Measurements from ENCODE around the gene SBF2. TPM values are rescaled to one million over a fixed set of nuclear protein-coding genes. Genes with fewer than 3 reads are reported as not detected.

The SBF2 gene
- 100 to 1,000 TPM in 1 of 4 donors, 10 to 100 TPM in 3; 53.8 to 125 (median 76.4) TPM for total RNA-seq

DNA sequence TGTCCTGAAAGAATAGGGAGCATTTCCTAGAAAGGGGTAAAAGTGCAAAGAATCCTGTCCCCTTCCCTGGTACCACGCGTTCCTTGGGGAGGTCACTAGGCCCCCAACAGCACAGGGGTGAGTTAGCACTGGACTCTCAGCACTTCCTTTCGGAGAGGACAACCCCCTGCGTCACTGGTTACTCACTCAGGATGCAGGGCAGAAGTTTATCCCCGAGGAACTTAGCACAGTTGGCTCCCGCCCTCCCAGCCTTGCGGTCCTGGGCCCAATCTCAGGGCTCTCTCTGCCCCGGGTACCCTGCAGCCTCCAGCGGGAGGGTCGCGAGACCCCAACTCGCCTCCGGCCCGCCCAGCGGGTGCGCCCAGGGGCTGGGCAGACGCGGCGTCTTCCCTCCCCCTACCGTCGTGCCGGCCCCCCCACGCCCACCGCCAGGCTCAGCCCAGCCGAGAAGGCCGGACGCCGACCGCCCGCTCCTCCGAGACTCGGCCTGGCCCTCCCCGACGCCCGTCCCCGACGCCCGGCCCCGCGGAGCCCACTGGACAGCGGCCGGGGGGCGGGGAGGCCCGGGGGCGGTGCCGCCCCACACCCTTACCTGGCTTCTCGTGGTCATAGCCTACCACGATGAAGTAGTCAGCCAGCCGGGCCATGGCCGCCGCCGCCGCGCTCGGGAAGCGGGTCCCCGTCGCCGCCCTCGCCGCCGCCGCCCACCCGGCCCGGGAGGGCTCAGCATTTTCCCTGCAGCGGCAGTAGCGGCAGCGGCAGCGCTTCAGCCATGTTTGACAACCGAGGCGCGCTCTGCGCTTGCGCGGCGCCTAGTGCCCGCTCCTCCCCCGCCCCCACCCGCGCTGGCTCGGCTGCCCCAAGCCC is at the start of gene SBF2:
SBF2 (minus strand) TSS at position 797 of the 867 bp plus-strand sequence; CDS start at position 647, 150 bp downstream.
- ATAC-seq (ENCODE audit: low FRiP score) (peak; percentile 88), DNase-seq (ENCODE audit: low spot score) (peak; percentile 69)
- TF ChIP-seq, protein P1, sequence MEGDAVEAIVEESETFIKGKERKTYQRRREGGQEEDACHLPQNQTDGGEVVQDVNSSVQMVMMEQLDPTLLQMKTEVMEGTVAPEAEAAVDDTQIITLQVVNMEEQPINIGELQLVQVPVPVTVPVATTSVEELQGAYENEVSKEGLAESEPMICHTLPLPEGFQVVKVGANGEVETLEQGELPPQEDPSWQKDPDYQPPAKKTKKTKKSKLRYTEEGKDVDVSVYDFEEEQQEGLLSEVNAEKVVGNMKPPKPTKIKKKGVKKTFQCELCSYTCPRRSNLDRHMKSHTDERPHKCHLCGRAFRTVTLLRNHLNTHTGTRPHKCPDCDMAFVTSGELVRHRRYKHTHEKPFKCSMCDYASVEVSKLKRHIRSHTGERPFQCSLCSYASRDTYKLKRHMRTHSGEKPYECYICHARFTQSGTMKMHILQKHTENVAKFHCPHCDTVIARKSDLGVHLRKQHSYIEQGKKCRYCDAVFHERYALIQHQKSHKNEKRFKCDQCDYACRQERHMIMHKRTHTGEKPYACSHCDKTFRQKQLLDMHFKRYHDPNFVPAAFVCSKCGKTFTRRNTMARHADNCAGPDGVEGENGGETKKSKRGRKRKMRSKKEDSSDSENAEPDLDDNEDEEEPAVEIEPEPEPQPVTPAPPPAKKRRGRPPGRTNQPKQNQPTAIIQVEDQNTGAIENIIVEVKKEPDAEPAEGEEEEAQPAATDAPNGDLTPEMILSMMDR (IDR thresholded peaks at IDR 0.05), result no peak

DNA sequence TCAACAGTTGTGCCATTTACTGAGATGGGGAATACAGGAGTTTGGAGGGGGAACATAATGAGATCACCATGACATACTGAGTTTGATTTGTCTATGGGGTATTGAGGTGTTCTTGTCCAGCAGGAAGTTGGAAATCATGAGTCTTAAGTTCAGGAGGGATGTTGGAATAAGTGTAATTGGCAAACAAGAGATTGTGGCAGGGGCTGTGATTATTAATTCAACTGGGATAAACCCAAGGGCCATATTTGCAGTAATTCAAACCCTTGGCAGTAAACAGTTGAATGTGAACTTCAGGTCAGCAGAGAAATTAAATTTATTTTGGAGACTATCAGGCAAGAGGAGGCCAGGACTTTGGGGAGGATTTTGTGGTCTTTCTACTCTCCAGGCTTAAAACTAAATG is 44.3 kb upstream of the SBF2 start:
- TF ChIP-seq, protein P1 (IDR thresholded peaks at IDR 0.05), result no peak
- no peak for DNase-seq (ENCODE audit: low spot score)
- no peak for ATAC-seq (ENCODE audit: low FRiP score)

DNA sequence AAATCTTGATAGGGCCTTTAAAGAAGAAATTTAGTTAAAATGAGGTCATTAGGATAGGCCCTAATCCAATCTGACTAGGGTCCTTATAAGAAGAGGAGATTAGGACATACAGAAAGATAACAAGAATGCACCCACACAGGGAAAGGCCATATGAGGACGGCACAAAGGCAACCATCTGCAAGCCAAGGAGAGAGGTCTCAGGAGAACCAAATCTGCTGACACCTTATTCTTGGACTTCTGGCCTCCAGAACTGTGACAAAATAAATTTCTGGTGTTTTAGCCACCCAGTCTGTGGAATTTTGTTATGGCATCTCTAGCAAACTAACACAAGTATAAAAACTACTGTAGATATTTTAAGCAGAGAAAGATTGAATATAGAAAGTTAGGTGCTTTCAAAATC is 39.5 kb upstream of the SBF2 start:
- ATAC-seq (ENCODE audit: low FRiP score) (no peak), DNase-seq (ENCODE audit: low spot score) (no peak)
- TF ChIP-seq, protein P1 (IDR thresholded peaks at IDR 0.05), result no peak

GRCh38 chr11:10331548-10332289 is 37.7 kb upstream of the SBF2 start:
- TF ChIP-seq, protein P1 (IDR thresholded peaks at IDR 0.05), result no peak
- ATAC-seq (ENCODE audit: low FRiP score), result no peak
- no peak for DNase-seq (ENCODE audit: low spot score)

DNA sequence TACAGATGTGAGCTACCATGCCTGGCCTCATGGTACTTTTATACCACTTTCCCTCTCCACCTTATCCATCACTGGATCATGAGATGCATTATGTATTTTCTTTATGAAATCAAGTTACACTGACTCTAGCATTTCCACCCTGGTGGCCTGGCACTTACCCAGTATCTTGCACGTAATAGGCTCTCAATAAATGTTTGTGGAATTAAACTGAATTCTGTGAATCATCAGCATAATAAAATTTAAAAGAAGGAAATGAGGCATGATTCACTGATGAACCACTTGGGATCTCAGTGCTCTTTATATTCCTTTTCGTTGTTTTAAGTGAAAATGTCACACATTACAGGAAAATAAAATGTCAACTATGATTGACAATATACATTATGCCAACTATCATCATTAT is 35.9 kb upstream of the SBF2 start:
- DNase-seq (ENCODE audit: low spot score), result no peak
- no peak for ATAC-seq (ENCODE audit: low FRiP score)
- TF ChIP-seq, protein P1 (IDR thresholded peaks at IDR 0.05), result no peak

DNA sequence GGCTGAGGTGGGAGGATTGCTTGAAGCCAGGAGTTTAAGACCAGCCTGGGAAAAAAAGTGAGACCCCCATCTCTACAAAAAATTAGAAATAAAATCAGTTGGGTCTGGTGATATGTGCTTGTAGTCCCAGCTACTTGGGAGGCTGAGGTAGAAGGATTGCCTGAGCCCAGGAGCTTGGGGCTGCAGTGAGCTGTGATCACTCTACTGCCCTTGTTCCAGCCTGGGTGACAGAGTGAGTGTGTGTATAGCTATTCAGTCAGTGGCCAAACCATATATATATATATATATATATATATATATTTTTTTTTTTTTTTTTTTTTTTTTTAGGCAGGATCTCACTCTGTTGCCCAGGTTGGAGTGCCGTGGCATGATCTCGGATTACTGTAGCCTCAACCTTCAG is 35.3 kb upstream of the SBF2 start:
- ATAC-seq (ENCODE audit: low FRiP score) (no peak), DNase-seq (ENCODE audit: low spot score) (no peak)
- TF ChIP-seq, protein P1 (IDR thresholded peaks at IDR 0.05), result no peak
